ENCODE results near the gene NUP85.
"Not testable (repeated sequence)": the region's sequence is repeated elsewhere in the genome, so short reads cannot be mapped to it uniquely, and the experiment has no call there.

Gene NUP85

DNA sequence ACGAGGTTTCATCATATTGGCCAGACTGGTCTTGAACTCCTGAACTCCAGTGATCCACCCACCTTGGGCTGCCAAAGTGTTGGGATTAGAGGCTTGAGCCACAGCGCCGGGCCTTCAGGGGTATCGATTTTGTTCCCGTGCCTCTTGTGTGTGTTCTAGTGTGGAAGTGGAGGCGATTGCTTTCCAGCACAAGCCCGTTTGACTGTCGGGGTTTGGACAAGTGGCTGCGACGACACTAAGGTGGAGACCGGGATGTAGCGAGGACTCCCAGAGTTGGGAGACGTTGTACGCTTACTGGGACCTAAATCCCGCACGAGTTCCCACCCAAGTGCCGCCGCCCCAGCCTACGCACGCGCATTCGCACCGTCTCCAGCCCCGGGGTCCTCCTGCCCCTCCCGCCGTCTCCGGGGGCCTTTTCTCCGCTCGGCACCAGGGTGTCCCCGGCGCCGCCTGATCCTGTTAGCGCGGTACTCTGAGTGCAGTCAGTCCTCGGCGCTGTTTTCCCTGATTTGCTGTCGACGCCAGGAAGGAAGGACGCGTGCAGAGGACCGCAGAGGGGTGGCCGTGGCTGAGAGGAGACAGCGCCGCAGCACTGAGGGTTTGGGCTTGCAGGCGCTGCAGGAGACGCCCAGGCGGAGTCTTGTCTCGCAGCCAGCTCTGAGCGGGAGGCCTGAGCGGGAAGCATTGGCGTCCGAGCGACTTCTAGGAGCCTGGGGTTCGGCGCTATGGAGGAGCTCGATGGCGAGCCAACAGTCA, at the start of gene NUP85:
Gene NUP85, plus strand, starts transcription at position 643 of the 756 bp plus-strand sequence. Its CDS starts 83 bp downstream, at position 726.
- DNase-seq (peak; percentile 96), ATAC-seq (peak; percentile 88)
- Mint-ChIP-seq H3K9me3 (no peaks in the 10 kb centered on the region), H3K27ac (peak within 1 kb of the TSS; percentile 95), H3K4me1 (peaks cover 29% of the 10 kb centered on the region), H3K27me3 (no peaks in the 10 kb centered on the region), H3K36me3 (ENCODE audit: low read depth) (peaks cover 21% of the 10 kb centered on the region), H3K4me3 (peak within 1 kb of the TSS; percentile 96)

DNA sequence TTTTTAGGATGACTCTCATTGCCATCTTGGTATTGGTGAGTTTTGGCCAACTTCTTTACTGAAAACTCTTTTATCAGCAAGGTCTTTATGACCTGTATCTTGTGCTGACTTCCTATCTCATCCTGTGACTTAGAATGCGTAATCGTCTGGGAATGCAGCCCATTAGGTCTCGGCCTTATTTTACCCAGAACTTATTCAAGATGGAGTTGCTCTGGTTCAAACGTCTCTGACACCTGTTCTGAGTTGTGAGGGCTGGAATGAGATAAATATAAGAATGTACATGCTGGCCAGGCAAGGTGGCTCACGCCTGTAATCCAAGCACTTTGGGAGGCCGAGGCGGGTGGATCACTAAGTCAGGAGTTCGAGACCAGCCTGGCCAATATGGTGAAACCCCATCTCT, 47.0 kb upstream of the NUP85 start:
- DNase-seq; ATAC-seq; H3K36me3 Mint-ChIP-seq (ENCODE audit: low read depth); H3K4me3 Mint-ChIP-seq; H3K27ac Mint-ChIP-seq; H3K9me3 Mint-ChIP-seq; H3K27me3 Mint-ChIP-seq: not testable (repeated sequence)
- H3K4me1 Mint-ChIP-seq = peaks cover 15% of the 10 kb centered on the region

GRCh38 chr17:75159196-75160031, 46.1 kb upstream of the NUP85 start:
- Mint-ChIP-seq H3K4me1 (peaks cover 12% of the 10 kb centered on the region), H3K4me3 (no peak overlapping the region), H3K36me3 (ENCODE audit: low read depth) (no peaks in the 10 kb centered on the region), H3K9me3 (no peaks in the 10 kb centered on the region), H3K27me3 (peaks cover 1% of the 10 kb centered on the region), H3K27ac (no peak overlapping the region)
- DNase-seq (no peak), ATAC-seq (no peak)

DNA sequence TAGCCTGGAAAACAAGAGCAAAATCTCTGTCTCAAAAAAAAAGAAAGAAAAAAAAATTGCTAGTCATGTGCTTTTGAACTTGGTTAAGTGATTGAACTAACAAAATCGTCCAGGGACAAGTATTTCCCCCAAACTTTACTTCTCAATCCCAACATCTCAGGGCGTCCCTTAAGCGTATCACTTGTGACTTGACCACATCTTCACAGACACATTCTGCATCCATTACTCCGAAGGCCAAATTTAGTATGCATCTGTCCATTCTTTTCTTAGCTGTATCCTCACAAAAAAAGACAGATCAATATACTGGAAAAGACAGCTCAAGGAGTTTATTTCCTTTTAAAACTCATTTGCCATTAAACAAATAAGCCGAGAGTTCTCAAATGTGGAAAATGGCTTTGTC, 45.3 kb upstream of the NUP85 start:
- DNase-seq (no peak), ATAC-seq (no peak)
- no peak overlapping the region for H3K27ac Mint-ChIP-seq
- peaks cover 4% of the 10 kb centered on the region for H3K4me1 Mint-ChIP-seq
- no peaks in the 10 kb centered on the region for H3K9me3 Mint-ChIP-seq
- H3K27me3 Mint-ChIP-seq = no peaks in the 10 kb centered on the region
- H3K4me3 Mint-ChIP-seq = no peak overlapping the region
- no peaks in the 10 kb centered on the region for H3K36me3 Mint-ChIP-seq (ENCODE audit: low read depth)

- Mint-ChIP-seq H3K36me3 (ENCODE audit: low read depth) (peaks cover 12% of the 10 kb centered on the region), H3K4me1 (no peaks in the 10 kb centered on the region), H3K9me3 (no peaks in the 10 kb centered on the region), H3K4me3 (no peak overlapping the region), H3K27me3 (no peaks in the 10 kb centered on the region), H3K27ac (no peak overlapping the region)
- ATAC-seq (no peak), DNase-seq (no peak)
Measured at GRCh38 chr17:75163074-75163473, 42.4 kb upstream of the NUP85 start.

DNA sequence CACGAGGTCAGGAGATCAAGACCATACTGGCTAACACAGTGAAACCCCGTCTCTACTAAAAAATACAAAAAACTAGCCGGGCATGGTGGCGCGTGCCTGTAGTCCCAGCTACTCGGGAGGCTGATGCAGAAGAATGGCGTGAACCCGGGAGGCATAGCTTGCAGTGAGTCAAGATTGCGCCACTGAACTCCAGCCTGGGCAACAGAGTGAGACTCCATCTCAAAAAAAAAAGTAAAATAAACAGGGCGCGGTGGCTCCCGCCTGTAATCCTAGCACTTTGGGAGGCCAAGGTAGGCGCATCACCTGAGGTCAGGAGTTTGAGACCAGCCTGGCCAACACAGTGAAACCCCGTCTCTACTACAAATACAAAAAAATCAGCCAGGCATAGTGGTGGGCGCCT, 40.9 kb upstream of the NUP85 start:
- not testable (repeated sequence) for H3K27ac Mint-ChIP-seq, ATAC-seq, H3K4me1 Mint-ChIP-seq, H3K4me3 Mint-ChIP-seq, H3K9me3 Mint-ChIP-seq, DNase-seq, H3K27me3 Mint-ChIP-seq
- H3K36me3 Mint-ChIP-seq (ENCODE audit: low read depth) = peaks cover 16% of the 10 kb centered on the region

GRCh38 chr17:75168998-75169397, 36.5 kb upstream of the NUP85 start:
- Mint-ChIP-seq H3K4me1 (peaks cover 17% of the 10 kb centered on the region), H3K27ac (no peak overlapping the region), H3K27me3 (no peaks in the 10 kb centered on the region), H3K9me3 (no peaks in the 10 kb centered on the region), H3K36me3 (ENCODE audit: low read depth) (peaks cover 36% of the 10 kb centered on the region), H3K4me3 (no peak overlapping the region)
- DNase-seq (no peak), ATAC-seq (no peak)

- DNase-seq (no peak), ATAC-seq (no peak)
- peak overlapping the region; percentile 52 for H3K27ac Mint-ChIP-seq
- H3K4me1 Mint-ChIP-seq = peaks cover 27% of the 10 kb centered on the region
- no peaks in the 10 kb centered on the region for H3K9me3 Mint-ChIP-seq
- no peaks in the 10 kb centered on the region for H3K27me3 Mint-ChIP-seq
- peaks cover 52% of the 10 kb centered on the region for H3K36me3 Mint-ChIP-seq (ENCODE audit: low read depth)
- H3K4me3 Mint-ChIP-seq = no peak overlapping the region
Measured at GRCh38 chr17:75173526-75173925, 32.0 kb upstream of the NUP85 start.

- Mint-ChIP-seq H3K36me3 (ENCODE audit: low read depth) (peaks cover 63% of the 10 kb centered on the region), H3K27me3 (no peaks in the 10 kb centered on the region), H3K4me1 (peaks cover 41% of the 10 kb centered on the region), H3K27ac (peak overlapping the region; percentile 39), H3K9me3 (no peaks in the 10 kb centered on the region), H3K4me3 (no peak overlapping the region)
- ATAC-seq (no peak), DNase-seq (no peak)
Measured at GRCh38 chr17:75174996-75175395, 30.5 kb upstream of the NUP85 start.

DNA sequence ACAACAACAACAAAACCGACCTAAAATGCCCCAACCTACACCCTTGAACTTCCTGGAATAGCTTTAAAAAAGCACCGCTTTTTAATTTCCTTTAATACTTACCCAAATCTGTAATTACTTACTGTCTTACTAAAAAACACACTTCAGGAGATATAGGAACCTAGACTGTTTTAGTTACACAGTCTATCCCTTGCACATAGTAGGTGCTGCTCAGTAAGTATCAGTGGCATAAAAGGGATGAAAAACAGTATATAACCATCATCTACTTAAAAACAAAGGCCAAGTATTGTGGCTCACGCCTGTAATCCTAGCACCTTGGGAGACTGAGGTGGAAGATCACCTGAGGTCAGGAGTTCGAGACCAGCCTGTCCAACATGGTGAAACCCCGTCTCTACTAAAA, 28.9 kb upstream of the NUP85 start:
- Mint-ChIP-seq H3K27ac (peak overlapping the region; percentile 62), H3K36me3 (ENCODE audit: low read depth) (peaks cover 72% of the 10 kb centered on the region)

GRCh38 chr17:75178453-75178852, 27.0 kb upstream of the NUP85 start:
- Mint-ChIP-seq H3K4me3 (no peak overlapping the region), H3K9me3 (no peaks in the 10 kb centered on the region), H3K27ac (no peak overlapping the region), H3K36me3 (ENCODE audit: low read depth) (peaks cover 62% of the 10 kb centered on the region), H3K4me1 (peaks cover 47% of the 10 kb centered on the region), H3K27me3 (no peaks in the 10 kb centered on the region)
- no peak for DNase-seq
- no peak for ATAC-seq

More for the DNA sequence above, 28.9 kb upstream of the NUP85 start:
- peaks cover 52% of the 10 kb centered on the region for H3K4me1 Mint-ChIP-seq
- no peak for DNase-seq
- H3K27me3 Mint-ChIP-seq = no peaks in the 10 kb centered on the region
- H3K9me3 Mint-ChIP-seq = no peaks in the 10 kb centered on the region
- no peak overlapping the region for H3K4me3 Mint-ChIP-seq
- no peak for ATAC-seq

DNA sequence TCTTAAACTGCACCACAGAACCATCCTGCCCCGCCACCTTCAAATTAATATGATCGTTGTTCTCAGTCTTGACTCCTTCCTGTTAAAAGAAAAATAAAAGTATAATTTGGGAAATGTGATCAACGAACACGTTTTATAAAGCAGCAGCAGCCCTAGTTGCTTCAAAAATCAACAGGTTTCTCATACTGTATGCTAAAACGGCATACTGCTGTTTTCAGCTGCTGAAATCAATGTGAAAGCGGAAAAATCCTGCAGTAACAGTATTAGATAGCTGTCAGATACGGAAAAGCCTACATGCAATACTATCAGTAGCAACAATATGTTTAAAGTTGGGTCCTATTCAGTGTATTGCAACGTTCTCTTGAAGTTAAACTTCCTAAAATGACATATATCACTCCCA, 24.4 kb upstream of the NUP85 start:
- Mint-ChIP-seq H3K27me3 (no peaks in the 10 kb centered on the region), H3K36me3 (ENCODE audit: low read depth) (peaks cover 38% of the 10 kb centered on the region), H3K27ac (peak overlapping the region; percentile 66), H3K4me1 (peaks cover 50% of the 10 kb centered on the region), H3K9me3 (no peaks in the 10 kb centered on the region), H3K4me3 (peak overlapping the region; percentile 89)
- ATAC-seq (no peak), DNase-seq (no peak)

GRCh38 chr17:75181608-75182318, 23.7 kb upstream of the NUP85 start:
- no peaks in the 10 kb centered on the region for H3K9me3 Mint-ChIP-seq
- peak overlapping the region; percentile 66 for H3K27ac Mint-ChIP-seq
- H3K4me1 Mint-ChIP-seq = peaks cover 47% of the 10 kb centered on the region
- peaks cover 32% of the 10 kb centered on the region for H3K36me3 Mint-ChIP-seq (ENCODE audit: low read depth)
- DNase-seq = peak; percentile 55
- no peaks in the 10 kb centered on the region for H3K27me3 Mint-ChIP-seq
- peak; percentile 10 for ATAC-seq
- H3K4me3 Mint-ChIP-seq = peak overlapping the region; percentile 89

- H3K27ac Mint-ChIP-seq = peak overlapping the region; percentile 66
- H3K9me3 Mint-ChIP-seq = no peaks in the 10 kb centered on the region
- peak overlapping the region; percentile 89 for H3K4me3 Mint-ChIP-seq
- no peak for ATAC-seq
- peaks cover 31% of the 10 kb centered on the region for H3K36me3 Mint-ChIP-seq (ENCODE audit: low read depth)
- peaks cover 46% of the 10 kb centered on the region for H3K4me1 Mint-ChIP-seq
- no peaks in the 10 kb centered on the region for H3K27me3 Mint-ChIP-seq
- DNase-seq = no peak
Measured at GRCh38 chr17:75182319-75182568, 23.2 kb upstream of the NUP85 start.
